GM12878 (cell line): Measurements from ENCODE around the gene MSH2.

Experiments
- CREB1 ChIP-seq: IDR thresholded peaks from 2 replicates; pipeline ENCODE4 v1.6.1; 2012; ENCODE audit warnings: low read depth, mild to moderate bottlenecking, inconsistent platforms
- POLR2A ChIP-seq: IDR thresholded peaks from 2 replicates; pipeline ENCODE4 v1.6.1; 2011; ENCODE audit warnings: low read depth, mild to moderate bottlenecking, low read length
- POLR2AphosphoS5 ChIP-seq: IDR thresholded peaks from 2 replicates; pipeline ENCODE4 v1.6.1; 2011; ENCODE audit warnings: mild to moderate bottlenecking, low read length, inconsistent platforms
- SP1 ChIP-seq: IDR thresholded peaks from one replicate; pipeline ENCODE4 v1.6.1; 2011; ENCODE audit warnings: low read depth, low read length
- SUPT20H ChIP-seq: IDR thresholded peaks from 2 replicates; pipeline ENCODE4 v1.6.1; 2011; ENCODE audit warnings: low read depth, mild to moderate bottlenecking, low read length, moderate library complexity, borderline replicate concordance; ENCODE audit not compliant: control insufficient read depth
- ZBTB40 ChIP-seq: fragments of 450-650 bp; IDR thresholded peaks from 2 replicates; pipeline ENCODE4 v1.6.1; 2016; ENCODE audit warnings: mild to moderate bottlenecking, moderate library complexity, borderline replicate concordance
- ZNF24 ChIP-seq: fragments of 450-650 bp; IDR thresholded peaks from 2 replicates; pipeline ENCODE4 v1.6.1; 2017; ENCODE audit warnings: antibody characterized with exemption, mild to moderate bottlenecking

- TF ChIP-seq CREB1 (no peak), SP1 (no peak), POLR2A (no peak), ZNF24 (no peak), ZBTB40 (no peak), POLR2AphosphoS5 (no peak), SUPT20H (no peak)
Measured at GRCh38 chr2:47508641-47509040, 105.7 kb downstream of the MSH2 start.
